ENCODE data around the gene USP25. TPM values are rescaled to one million over a fixed set of nuclear protein-coding genes. Genes with fewer than 3 reads are reported as not detected.

The USP25 gene
- total RNA-seq, 1 experiment from 2014 or later, result 33.6 TPM

- RAD21 ChIA-PET (ENCODE audit: low non-redundant PET in 1 of 2, low total read pairs in 2 of 2, uncharacterized antibody in 2 of 2, unreplicated experiment in 2 of 2), result no interaction called here
- H3K4me3 ChIP-seq (replicated peaks in 1 of 2; ENCODE audit: low read depth in 1 of 2, low read length in 2 of 2), result no peak overlapping the region
- no peaks in the 10 kb centered on the region for H3K4me1 ChIP-seq (ENCODE audit: control insufficient read depth in 1 of 2, insufficient read depth in 2 of 2, low read length in 2 of 2)
- CTCF ChIA-PET, result no interaction called here
- ATAC-seq, result no peak
- H2AFZ ChIP-seq (ENCODE audit: low read depth, low read length, poor library complexity, severe bottlenecking), result no peak overlapping the region
- no peak overlapping the region for H3K4me2 ChIP-seq (ENCODE audit: low read length)
- H3K9me3 ChIP-seq (ENCODE audit: control insufficient read depth in 1 of 2, insufficient read depth in 1 of 2, low read depth in 1 of 2, low read length in 2 of 2), result no peaks in the 10 kb centered on the region
- intact Hi-C loops (cut with micrococcal nuclease), result no loop called here
- H4K20me1 ChIP-seq (ENCODE audit: insufficient read depth), result no peaks in the 10 kb centered on the region
- BruUV-seq (replicated peaks), result no TSS peak
- H3K9me2 ChIP-seq (ENCODE audit: insufficient read depth), result no peaks in the 10 kb centered on the region
- no peaks in the 10 kb centered on the region for H3K36me3 ChIP-seq (ENCODE audit: control insufficient read depth in 1 of 2, insufficient read depth in 2 of 2, low read length in 2 of 2)
- DNase-seq (ENCODE audit: low read depth, low spot score), result no peak
- POLR2A ChIA-PET, result no interaction called here
- TF ChIP-seq CTCF (IDR thresholded peaks at IDR 0.05 in 2 of 3, conservative IDR thresholded peaks at IDR 0.05 in 1 of 3; ENCODE audit: borderline replicate concordance in 1 of 3, insufficient read depth in 1 of 3, low read depth in 2 of 3, low read length in 2 of 3) (no peak), SRF (IDR thresholded peaks at IDR 0.05; ENCODE audit: low read depth) (no peak), POLR2A (IDR thresholded peaks at IDR 0.05; ENCODE audit: borderline replicate concordance, extremely low read depth, insufficient read depth, insufficient read length) (no peak), ELF1 (IDR thresholded peaks at IDR 0.05; ENCODE audit: borderline replicate concordance, low read depth) (no peak), JUND (IDR thresholded peaks at IDR 0.05) (no peak), REST (IDR thresholded peaks at IDR 0.05; ENCODE audit: low read depth) (no peak), EGR1 (IDR thresholded peaks at IDR 0.05; ENCODE audit: low read depth) (no peak), MAX (IDR thresholded peaks at IDR 0.05) (no peak), EZH2phosphoT487 (IDR thresholded peaks at IDR 0.05; ENCODE audit: borderline replicate concordance) (no peak)
- no peaks in the 10 kb centered on the region for H3K79me2 ChIP-seq (ENCODE audit: insufficient read depth, low read length)
- no peak overlapping the region for H3K9ac ChIP-seq (ENCODE audit: low read length)
- no peak overlapping the region for H3K27ac ChIP-seq (ENCODE audit: low read depth, low read length)
- no peaks in the 10 kb centered on the region for H3K27me3 ChIP-seq (ENCODE audit: insufficient read depth, low read length)
These were observed 166.7 kb downstream of the USP25 start for GRCh38 chr21:15896501-15896900.
